ENCODE measurements around the gene CFAP141. TPM values are rescaled to one million over a fixed set of nuclear protein-coding genes. Genes with fewer than 3 reads are reported as not detected.
"Not testable (repeated sequence)": the region's sequence is repeated elsewhere in the genome, so short reads cannot be mapped to it uniquely, and the experiment has no call there.

Gene CFAP141
- not detected in 2 replicates for total RNA-seq

DNA sequence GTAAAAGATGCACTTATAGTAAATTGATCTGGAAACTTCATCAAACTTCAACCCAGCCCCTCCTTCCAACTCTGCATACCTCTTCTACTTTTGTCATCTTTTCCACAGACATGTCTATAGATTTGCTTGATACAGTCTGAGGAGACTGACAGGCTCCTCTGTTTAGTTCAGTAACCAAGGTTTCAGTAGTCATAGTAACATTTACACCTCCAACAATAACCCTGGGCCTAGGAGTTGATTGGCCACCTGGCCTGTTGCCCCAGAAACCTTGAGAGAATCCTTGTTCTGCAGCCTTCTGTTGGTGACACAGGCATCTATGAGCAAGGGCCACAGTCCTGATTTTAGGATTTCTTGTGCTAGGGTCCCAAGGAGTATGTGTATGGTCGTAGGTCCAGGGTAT, at the start of gene CFAP141:
Gene CFAP141 (minus strand): TSS at position 138 of the 400 bp plus-strand sequence. CDS start 26 bp downstream, at position 112.
- intact Hi-C loops (cut with micrococcal nuclease) = no loop called here

DNA sequence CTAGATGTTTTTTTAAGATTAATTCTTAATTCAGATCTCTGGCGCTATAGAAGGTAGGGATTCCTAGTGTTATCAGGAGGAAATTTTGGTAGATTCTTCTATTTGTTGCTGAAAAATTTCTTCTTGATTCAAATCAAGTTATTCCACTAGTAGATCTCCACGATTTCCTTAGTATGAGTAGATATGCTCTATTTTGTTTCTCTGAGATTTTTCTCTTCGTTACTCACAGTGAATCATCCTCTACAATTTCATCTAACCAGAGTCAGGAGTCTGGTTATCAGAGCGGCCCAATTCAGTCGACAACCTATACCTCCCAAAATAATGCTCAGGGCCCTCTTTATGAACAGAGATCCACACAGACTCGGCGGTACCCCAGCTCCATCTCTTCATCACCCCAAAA, 47.5 kb upstream of the CFAP141 start:
- intact Hi-C loops (cut with micrococcal nuclease) = no loop called here

DNA sequence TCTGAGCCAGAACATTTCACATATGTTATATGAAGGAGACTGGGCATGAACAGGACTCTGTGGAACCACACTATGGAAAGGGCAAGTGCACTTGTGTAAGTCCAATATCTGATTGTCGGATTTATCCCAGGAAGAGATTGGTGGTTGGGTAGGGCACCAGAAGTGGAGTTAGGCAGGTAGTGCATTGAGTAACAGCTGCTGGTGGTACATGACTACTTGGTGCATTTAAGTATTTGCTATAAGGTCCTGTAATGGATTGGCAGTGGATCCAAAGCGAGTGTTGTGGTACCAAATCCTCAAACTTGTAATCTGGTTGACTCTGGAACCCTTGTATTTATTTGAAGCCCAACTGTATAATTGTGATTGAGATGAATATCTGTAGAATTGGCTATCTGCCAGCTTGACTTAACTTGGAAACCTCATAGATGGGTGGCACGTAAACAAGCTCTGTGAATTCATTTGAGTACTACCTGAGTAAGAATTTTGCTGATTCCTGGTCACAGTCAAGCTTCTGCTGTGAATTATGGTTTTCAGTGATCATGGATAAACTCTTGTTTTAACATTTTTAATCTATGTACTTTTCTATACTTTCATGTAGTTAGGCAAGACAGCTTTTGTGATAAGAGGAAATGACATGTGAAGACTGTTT, 35.7 kb upstream of the CFAP141 start:
- intact Hi-C loops (cut with micrococcal nuclease) = no loop called here

GRCh38 chr1:154240294-154240833, 34.2 kb upstream of the CFAP141 start:
- intact Hi-C loops (cut with micrococcal nuclease) = no loop called here

- intact Hi-C loops (cut with micrococcal nuclease) = no loop called here
Observed at GRCh38 chr1:154239491-154239890, 33.4 kb upstream of the CFAP141 start.

DNA sequence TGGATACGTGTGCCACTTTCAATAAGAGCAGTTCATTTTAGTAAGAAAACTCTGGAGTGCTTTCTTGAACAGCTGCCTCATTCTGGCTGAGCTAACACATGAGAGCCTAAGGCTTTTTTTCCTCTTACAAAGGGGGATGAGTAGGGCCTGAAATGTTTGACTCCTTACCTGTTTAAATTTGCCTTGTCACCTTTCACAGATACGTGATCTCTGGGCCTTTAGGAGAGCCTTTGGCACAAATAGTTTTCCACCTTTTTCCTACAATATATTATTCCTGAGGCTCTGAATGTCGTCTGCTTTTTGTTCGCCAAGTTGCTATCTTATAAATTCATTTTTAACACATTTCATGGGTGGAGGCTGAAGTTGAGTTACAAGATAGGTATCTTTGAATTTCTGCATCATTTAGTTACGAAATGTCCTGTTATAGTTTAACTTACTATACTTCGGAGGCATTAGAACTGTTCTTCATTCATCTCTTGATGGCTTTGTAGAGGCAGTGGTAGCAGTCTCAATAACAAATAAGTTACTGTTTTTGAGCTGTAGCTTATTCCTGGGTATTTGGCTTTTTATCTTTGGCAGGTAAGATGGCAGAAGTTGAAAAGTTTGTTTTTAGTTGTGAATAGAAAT, 31.9 kb upstream of the CFAP141 start:
- intact Hi-C loops (cut with micrococcal nuclease) = no loop called here

- intact Hi-C loops (cut with micrococcal nuclease) = no loop called here
Observed at GRCh38 chr1:154237435-154237834, 31.3 kb upstream of the CFAP141 start.

- intact Hi-C loops (cut with micrococcal nuclease) = no loop called here
Observed at GRCh38 chr1:154236855-154237254, 30.7 kb upstream of the CFAP141 start.

- intact Hi-C loops (cut with micrococcal nuclease) = not testable (repeated sequence)
Observed at GRCh38 chr1:154233127-154233526, 27.0 kb upstream of the CFAP141 start.

DNA sequence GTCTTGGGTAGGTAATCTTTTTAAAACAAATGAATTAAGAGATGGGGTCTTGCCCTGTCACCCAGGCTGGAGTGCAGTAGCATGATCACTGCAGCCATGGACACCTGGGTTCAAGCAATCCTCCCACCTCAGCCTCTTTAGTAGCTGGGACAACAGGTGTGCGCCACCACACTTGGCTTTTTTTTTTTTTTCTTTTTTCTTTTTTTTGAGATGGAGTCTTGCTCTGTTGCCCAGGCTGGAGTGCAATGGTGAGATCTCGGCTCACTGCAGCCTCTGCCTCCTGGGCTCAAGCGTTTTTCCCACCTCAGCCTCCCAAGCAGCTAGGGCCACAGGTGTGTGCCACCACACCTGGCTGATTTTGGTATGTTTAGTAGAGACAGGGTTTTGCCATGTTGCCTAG, 25.0 kb upstream of the CFAP141 start:
- intact Hi-C loops (cut with micrococcal nuclease) = not testable (repeated sequence)

DNA sequence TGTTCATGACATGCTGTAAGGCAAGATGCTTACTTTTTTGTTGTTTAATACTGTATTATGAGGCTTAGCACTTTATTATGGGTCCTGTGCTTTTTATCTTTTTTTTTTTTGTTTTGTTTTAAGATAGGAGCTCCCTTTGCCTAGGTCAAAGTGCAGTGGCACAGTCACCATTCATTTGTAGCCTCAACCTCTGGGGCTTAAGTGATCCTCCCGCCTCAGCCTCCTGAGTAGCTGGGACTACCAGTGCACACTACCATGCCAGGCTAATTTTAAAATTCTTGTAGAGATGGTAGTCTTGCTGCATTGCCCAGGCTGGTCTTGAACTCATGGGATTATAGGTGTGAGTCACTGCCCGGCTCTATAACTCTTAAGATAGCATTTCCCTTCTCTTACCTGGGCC, 19.2 kb upstream of the CFAP141 start:
- intact Hi-C loops (cut with micrococcal nuclease) = no loop called here

DNA sequence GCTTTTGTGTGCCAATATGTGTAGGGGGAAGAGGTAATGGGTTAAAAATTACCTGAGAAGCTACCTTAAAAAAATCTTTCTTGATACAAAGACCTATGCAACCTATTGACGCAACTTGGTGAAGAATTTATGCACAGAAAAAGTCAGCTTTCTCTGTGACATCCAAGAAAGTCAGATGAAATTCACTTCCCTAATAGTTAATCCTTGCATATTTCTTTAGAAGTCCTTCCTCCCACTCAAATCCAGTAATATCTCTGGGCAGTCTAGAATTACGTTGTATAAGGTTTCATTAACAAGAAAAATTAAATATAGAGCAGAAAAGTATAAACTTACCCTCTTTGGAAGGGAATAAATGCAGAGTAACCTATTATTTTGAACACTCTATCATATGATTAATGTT, 17.5 kb upstream of the CFAP141 start:
- intact Hi-C loops (cut with micrococcal nuclease) = loop anchor here (5.0 kb wide), 3 partner anchors 524 to 779 kb away; partner anchors contain the start of genes PMVK and ZBTB7B

GRCh38 chr1:154222918-154223317, 16.8 kb upstream of the CFAP141 start:
- intact Hi-C loops (cut with micrococcal nuclease) = loop anchor here (5.0 kb wide), 3 partner anchors 524 to 779 kb away; partner anchors contain the start of genes PMVK and ZBTB7B

GRCh38 chr1:154222518-154222917, 16.4 kb upstream of the CFAP141 start:
- intact Hi-C loops (cut with micrococcal nuclease) = loop anchor here (5.0 kb wide), 3 partner anchors 525 to 780 kb away; partner anchors contain the start of genes PMVK and ZBTB7B

- intact Hi-C loops (cut with micrococcal nuclease) = loop anchor here (2.0 to 5.0 kb wide), 9 partner anchors 113 to 1637 kb away; partner anchors contain the start of genes ADAR, GATAD2B, ILF2 and PMVK
Observed at GRCh38 chr1:154221278-154222001, 15.3 kb upstream of the CFAP141 start.

GRCh38 chr1:154220970-154221277, 14.8 kb upstream of the CFAP141 start:
- intact Hi-C loops (cut with micrococcal nuclease) = loop anchor here (1.0 to 5.0 kb wide), 16 partner anchors 22 to 1638 kb away; partner anchors contain the start of genes ADAR, ATP8B2, GATAD2B and HAX1

GRCh38 chr1:154220071-154220969, 14.2 kb upstream of the CFAP141 start, which contains the start of gene UBAP2L:
Gene UBAP2L, plus strand, starts transcription at chr1:154220955. Its CDS starts 4,169 bp downstream, at chr1:154225124.
- intact Hi-C loops (cut with micrococcal nuclease) = loop anchor here (1.0 to 5.0 kb wide), 16 partner anchors 21 to 1638 kb away; partner anchors contain the start of genes ADAR, ATP8B2, GATAD2B and HAX1

DNA sequence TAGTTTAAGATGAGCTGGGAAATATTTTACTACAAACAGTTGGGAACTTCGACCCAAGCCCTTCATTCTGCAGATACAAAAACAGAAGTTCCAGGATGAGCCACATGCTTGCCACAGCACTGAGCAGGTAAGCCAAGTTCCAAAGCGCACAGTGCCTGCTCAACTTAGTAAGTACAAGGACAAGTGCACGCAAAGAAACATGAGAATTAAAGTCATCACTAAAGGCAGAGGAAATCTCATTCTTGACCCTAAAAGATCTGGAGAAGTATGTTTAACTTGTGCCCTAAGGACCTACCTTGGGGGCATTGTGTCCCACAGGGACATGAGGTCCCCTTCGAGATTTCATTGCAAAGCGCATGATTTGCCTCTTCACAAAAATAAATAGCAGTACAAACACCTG, 13.4 kb upstream of the CFAP141 start:
- intact Hi-C loops (cut with micrococcal nuclease) = no loop called here

DNA sequence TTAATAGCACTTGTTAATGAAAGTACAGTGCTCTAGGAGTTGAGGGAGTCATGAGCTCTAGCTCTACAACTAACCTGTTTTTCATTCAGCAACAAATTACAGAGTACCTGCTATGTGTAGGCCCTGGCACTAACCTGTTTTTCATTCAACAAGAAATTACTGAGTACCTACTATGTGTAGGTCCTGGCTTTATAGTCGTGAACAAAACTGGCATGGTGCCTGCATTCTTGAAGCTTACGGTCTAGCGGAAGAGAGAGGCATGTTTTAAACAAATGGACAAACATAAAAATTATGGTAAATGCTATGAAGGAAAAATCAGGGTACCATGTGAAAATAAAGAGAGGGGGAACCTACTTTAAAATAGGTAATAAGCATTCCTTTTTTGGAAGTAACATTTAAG, 12.4 kb upstream of the CFAP141 start:
- intact Hi-C loops (cut with micrococcal nuclease) = no loop called here

- intact Hi-C loops (cut with micrococcal nuclease) = no loop called here
Observed at GRCh38 chr1:154213274-154213673, 7.1 kb upstream of the CFAP141 start.

DNA sequence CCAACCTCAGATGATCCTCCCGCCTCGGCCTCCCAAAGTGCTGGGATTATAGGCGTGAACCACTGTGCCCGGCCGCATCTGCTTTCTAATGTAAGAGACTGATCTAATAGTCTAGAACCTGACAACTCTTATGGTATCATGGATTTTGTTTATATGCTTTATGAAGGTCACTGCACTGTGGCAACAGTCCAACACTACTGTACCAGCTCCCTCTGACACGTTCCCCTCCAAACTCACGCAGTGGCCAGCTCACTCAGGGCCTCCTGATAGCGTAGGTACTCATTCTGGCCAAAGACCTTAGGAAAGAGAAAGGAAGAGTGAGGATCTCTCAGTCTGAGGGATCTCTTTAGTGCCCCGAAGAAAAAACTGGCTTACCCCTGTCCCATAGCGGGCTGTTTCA, 6.0 kb upstream of the CFAP141 start:
- intact Hi-C loops (cut with micrococcal nuclease) = no loop called here

Data from T-helper 1 cell treated with Interleukin-12 subunit alpha and Interleukin-12 subunit beta and Interleukin-4 antibody, amounts not matched to agents 30 ng/mL and 1 ng/mL, for 36 hours (primary cell).